ENCODE results near the gene GIN1. TPM values are rescaled to one million over a fixed set of nuclear protein-coding genes. Genes with fewer than 3 reads are reported as not detected.

The GIN1 gene
- total RNA-seq, 1 experiment from 2014 or later: 6.6 TPM

DNA sequence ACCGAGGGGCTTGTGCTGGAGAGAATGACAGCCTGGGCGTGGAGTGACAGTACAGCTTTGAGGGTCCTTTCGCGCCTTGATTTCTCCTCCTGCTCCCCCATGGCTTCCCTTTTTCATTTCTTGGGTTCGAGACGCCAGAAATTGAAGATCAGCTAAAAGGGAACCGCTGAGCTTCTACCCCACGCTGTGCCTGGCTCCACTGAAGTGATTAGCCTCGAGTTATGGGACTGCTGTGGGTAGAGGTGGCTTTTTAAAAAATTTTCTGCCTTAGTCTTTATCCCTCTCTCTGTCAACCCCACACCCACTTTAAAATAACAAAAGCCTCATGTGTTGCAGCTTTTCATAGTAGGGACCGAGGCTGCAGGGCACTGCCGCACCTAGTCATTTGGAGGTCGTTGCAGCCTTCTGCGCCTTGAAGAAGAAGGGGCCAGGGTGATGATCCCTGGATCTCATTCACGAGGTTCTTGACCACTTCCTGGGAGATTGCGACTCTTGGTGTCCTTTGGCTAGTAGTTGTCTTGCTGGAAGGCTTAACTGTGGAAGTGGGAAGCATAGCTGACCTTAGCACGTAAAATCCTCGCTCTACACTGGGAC, 766 bp upstream of the GIN1 start:
- no CpG with 5 or more reads among the region's 17 CpGs for WGBS (ENCODE audit: extremely low coverage, insufficient read length, low lambda C conversion rate)
- H2AFZ ChIP-seq (ENCODE audit: low read length): no peak overlapping the region
- H3K4me3 Mint-ChIP-seq: peak overlapping the region; percentile 97 to 99

More for the DNA sequence above, 766 bp upstream of the GIN1 start:
- Mint-ChIP-seq H3K36me3 (ENCODE audit: insufficient read depth in 1 of 3, low read depth in 3 of 3) (peaks cover 0 to 2% (median 0%) of the 10 kb centered on the region in 3 experiments; a peak in 1 of 7 replicates), H3K9me3 (no peaks in the 10 kb centered on the region), H3K27ac (peak overlapping the region; percentile 96 to 100 (median 98); a peak in 6 of 7 replicates), H3K27me3 (ENCODE audit: low read depth) (no peaks in the 10 kb centered on the region), H3K4me1 (peaks cover 15 to 17% of the 10 kb centered on the region in 2 experiments)
- Histone ChIP-seq H3K23ac (ENCODE audit: insufficient read length, low read depth, low read length) (no peak overlapping the region), H3K4ac (ENCODE audit: low read depth, low read length) (no peak overlapping the region), H3T11ph (ENCODE audit: low read length) (no peak overlapping the region), H4K8ac (replicated peaks; ENCODE audit: insufficient read length, low read depth, low read length) (no peak overlapping the region), H2BK12ac (ENCODE audit: insufficient read length, low read depth, low read length) (no peak overlapping the region), H3K9me3 (ENCODE audit: control insufficient read depth, low read depth, low read length) (no peaks in the 10 kb centered on the region), H3K79me1 (ENCODE audit: insufficient read depth, low read depth, low read length, poor library complexity, severe bottlenecking) (no peaks in the 10 kb centered on the region), H3K9ac (ENCODE audit: extremely low read depth, insufficient read length, low read length) (peak overlapping the region; percentile 80), H3K23me2 (ENCODE audit: insufficient read length, low read depth, low read length, poor library complexity, severe bottlenecking) (peaks cover 4% of the 10 kb centered on the region), H4K5ac (ENCODE audit: insufficient read length, low read depth, low read length) (no peak overlapping the region), H2BK5ac (ENCODE audit: insufficient read length, low read length) (no peak overlapping the region), H2AK5ac (ENCODE audit: insufficient read length, low read length) (no peak overlapping the region), H3K4me2 (ENCODE audit: insufficient read depth, insufficient read length, low read length) (peak overlapping the region; percentile 95), H4K20me1 (ENCODE audit: control insufficient read depth, insufficient read depth, insufficient read length) (no peaks in the 10 kb centered on the region), H2BK15ac (ENCODE audit: low read depth, low read length) (no peak overlapping the region), H3K56ac (ENCODE audit: insufficient read length, low read depth, low read length) (no peak overlapping the region), H3K27ac (ENCODE audit: insufficient read length, low read depth, low read length) (no peak overlapping the region), H4K91ac (ENCODE audit: insufficient read length, low read depth, low read length) (no peak overlapping the region), H3K79me2 (ENCODE audit: insufficient read depth, low read length) (no peaks in the 10 kb centered on the region), H3K4me1 (ENCODE audit: insufficient read depth, low read length) (no peaks in the 10 kb centered on the region), H3K14ac (ENCODE audit: insufficient read depth, low read length) (peak overlapping the region; percentile 80), H2BK120ac (ENCODE audit: low read depth, low read length, poor library complexity, severe bottlenecking) (no peak overlapping the region), H2BK20ac (ENCODE audit: low read depth, low read length, poor library complexity, severe bottlenecking) (no peak overlapping the region), H3K18ac (ENCODE audit: insufficient read length, low read depth, low read length) (peak overlapping the region; percentile 19), H3K27me3 (ENCODE audit: insufficient read depth, low read length) (no peaks in the 10 kb centered on the region)
- peak; percentile 31 for DNase-seq
- TF ChIP-seq, protein P1, sequence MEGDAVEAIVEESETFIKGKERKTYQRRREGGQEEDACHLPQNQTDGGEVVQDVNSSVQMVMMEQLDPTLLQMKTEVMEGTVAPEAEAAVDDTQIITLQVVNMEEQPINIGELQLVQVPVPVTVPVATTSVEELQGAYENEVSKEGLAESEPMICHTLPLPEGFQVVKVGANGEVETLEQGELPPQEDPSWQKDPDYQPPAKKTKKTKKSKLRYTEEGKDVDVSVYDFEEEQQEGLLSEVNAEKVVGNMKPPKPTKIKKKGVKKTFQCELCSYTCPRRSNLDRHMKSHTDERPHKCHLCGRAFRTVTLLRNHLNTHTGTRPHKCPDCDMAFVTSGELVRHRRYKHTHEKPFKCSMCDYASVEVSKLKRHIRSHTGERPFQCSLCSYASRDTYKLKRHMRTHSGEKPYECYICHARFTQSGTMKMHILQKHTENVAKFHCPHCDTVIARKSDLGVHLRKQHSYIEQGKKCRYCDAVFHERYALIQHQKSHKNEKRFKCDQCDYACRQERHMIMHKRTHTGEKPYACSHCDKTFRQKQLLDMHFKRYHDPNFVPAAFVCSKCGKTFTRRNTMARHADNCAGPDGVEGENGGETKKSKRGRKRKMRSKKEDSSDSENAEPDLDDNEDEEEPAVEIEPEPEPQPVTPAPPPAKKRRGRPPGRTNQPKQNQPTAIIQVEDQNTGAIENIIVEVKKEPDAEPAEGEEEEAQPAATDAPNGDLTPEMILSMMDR (conservative IDR thresholded peaks at IDR 0.05): no peak
